Activated gamma-delta T cell treated with anti-CD3 and anti-CD28 coated beads, Interleukin-2, amount 50 U/mL, for 16 hours (primary cell): ENCODE data around the gene IGFALS.

Source experiments
- DNase-seq: peaks from one replicate; pipeline ENCODE4 v3.0.0-alpha.2; 2020; ENCODE audit warnings: low read depth

The IGFALS gene

DNA sequence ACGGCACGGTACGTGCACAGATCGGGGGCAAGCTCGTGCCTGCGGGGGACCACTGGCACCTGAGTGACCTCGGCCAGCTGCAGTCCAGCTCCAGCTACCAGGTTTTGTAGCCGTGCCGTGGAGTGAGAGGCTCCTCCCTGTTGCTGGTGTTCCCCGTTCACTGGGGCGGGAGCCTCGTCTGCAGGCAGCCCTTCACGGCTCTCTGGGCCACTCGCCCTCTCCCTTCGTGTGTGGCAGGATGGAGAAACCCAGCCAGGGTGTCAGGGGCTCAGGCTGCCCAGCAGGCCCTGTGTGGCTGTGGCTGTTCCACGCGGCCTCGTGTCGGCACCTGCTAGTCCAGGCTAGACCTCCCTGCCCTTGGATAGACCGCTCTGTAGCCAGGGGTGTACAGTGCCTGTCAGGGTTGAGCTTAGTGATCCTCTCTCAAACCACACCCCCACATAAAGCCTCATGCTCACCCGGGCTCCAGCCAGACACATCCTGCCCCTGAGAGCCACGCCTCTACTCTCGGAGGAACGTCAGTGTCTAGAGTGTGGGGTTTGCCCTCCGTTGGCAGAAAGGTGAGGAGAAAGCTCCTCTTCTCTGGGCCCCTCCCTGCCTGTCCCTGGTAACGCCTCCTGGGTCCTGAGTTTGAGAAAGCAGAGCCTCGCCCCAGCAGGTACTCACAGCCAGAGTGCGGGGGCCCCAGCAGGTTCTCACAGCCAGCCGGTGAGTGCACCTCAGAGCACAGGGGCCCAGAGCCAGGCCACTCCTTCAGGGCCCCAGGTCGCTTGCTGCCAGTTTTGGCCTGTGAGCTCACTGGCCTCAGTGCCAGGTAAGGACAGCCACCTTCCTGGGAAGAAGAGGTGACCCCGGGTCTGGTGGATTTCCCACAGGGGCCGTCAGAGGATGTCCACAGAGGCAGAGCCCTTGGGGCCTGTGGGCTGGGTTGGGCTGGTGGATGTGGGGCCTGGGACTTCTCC is 49.8 kb downstream of the IGFALS start:
- DNase-seq = no peak

DNA sequence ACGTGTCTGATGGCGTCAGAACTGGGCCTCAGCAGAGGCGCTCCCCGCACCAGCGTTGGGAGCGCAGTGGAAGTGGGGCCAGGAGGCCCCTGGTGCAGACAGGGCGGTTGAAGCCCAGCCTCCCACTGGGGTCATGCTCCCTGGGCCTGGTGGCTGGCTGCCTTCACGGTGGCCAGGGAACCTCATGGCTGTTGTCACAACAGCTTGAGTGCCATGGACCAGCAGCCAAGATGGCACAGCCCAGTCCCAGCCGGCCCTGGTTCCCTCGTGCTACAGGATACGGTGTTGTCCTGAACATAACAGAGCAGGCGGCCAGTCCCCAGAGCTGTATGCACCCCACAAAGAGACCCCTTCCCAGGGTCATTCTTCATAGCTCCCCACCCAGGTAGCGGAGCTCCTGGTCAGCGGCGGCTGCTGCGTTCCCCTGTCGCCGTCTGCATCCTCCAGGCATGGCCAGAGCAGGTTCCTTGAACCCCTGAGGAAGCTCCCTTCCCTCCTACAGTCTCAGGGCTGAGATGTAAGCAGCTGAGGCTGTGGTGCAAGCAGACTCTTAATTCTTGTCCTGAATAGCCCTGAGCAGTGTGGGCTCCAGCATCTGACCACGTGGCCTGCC is 51.8 kb downstream of the IGFALS start:
- no peak for DNase-seq

DNA sequence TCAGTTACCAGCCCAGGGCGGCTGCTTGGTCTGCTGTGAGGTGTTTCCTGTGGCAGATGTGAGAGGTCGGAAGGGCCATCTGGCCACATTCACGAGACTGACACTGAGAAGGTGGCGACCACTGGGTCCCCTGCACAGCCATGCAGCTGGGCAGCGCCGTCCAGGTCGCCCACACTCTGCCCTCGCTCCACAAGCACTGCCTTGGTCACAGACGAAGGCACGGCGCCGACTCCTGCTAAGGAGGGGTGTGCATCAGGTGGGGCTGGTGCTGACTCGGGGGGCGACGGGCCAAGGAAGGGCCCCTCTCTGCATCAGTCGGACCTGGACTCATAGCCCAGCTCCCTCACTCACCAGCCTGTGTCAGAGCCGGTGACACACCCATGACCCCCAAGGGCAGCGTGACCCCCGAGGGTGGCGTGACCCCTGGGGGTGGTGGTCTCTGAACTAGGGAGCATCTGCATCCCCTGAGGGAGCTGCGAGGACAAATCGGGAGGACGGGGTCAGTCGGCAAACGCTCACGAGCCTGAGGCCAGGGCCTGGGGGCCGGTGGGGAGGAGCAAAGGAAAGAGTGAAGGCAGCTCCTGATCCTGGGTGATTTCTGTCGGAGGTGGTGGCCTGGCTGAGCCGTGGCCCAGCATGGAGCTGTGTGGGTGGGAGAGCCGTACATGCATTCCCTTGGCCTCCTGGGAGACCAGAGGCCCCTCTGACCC is 52.6 kb downstream of the IGFALS start:
- DNase-seq = no peak
